GM10847 (cell line): ENCODE data around the gene PNMA6E.

Source experiments
- POLR2A ChIP-seq: IDR thresholded peaks from 2 replicates; pipeline ENCODE4 v1.6.1; 2011; ENCODE audit not compliant: insufficient read length; ENCODE audit errors: extremely low read depth

The PNMA6E gene

GRCh38 chrX:153365670-153366069, 35.5 kb downstream of the PNMA6E start:
- TF ChIP-seq POLR2A, result no peak

- TF ChIP-seq POLR2A, result no peak
Measured at GRCh38 chrX:153361781-153362397, 39.3 kb downstream of the PNMA6E start.

- no peak for TF ChIP-seq POLR2A
Measured at GRCh38 chrX:153357877-153358276, 43.3 kb downstream of the PNMA6E start.

- no peak for TF ChIP-seq POLR2A
Measured at GRCh38 chrX:153353416-153353815, 47.7 kb downstream of the PNMA6E start.

- TF ChIP-seq POLR2A, result no peak
Measured at GRCh38 chrX:153352858-153353257, 48.3 kb downstream of the PNMA6E start.

GRCh38 chrX:153351981-153352380, 49.2 kb downstream of the PNMA6E start:
- TF ChIP-seq POLR2A, result no peak

- no peak for TF ChIP-seq POLR2A
Measured at GRCh38 chrX:153349952-153350351, 51.2 kb downstream of the PNMA6E start.

GRCh38 chrX:153348421-153348820, 52.7 kb downstream of the PNMA6E start:
- no peak for TF ChIP-seq POLR2A

GRCh38 chrX:153347530-153347929, 53.6 kb downstream of the PNMA6E start:
- no peak for TF ChIP-seq POLR2A
